HL-60/S4 treated with retinoic acid at 250 ng/mL for 4 days and 3 days (cell line): Measurements from ENCODE around the gene SAMD11.

ENCODE experiments used
- in situ Hi-C: fragments of 300-500 bp; cut with MboI; formaldehyde crosslinking; loops from 2 replicates; pipeline ENCODE4 v1.7.0; 2022; ENCODE audit warnings: low sequenced_read_pairs

SAMD11 gene

GRCh38 chr1:932173-932510, 8.4 kb downstream of the SAMD11 start:
- in situ Hi-C loops = no loop called here

- in situ Hi-C loops = no loop called here
Measured at GRCh38 chr1:932776-933602, 9.3 kb downstream of the SAMD11 start.

DNA sequence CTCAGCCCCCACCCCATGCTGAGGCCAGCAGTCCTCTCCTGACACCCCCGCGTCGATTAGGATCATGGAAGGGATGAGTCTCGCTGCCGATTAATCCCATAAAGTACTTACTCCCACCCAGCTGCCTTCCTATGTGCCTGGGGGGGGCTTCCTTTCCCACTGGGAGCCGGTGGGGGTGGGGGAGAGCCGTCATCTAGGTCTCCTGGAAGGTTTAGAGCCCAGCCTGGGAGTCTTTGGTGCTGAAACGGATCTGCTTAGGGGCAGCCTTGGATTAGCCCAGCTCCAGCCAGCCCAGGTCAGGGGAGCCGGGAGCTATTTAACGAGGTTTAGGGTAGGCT, 9.8 kb downstream of the SAMD11 start:
- in situ Hi-C loops = no loop called here

GRCh38 chr1:934991-935750, 11.4 kb downstream of the SAMD11 start:
- in situ Hi-C loops = no loop called here

DNA sequence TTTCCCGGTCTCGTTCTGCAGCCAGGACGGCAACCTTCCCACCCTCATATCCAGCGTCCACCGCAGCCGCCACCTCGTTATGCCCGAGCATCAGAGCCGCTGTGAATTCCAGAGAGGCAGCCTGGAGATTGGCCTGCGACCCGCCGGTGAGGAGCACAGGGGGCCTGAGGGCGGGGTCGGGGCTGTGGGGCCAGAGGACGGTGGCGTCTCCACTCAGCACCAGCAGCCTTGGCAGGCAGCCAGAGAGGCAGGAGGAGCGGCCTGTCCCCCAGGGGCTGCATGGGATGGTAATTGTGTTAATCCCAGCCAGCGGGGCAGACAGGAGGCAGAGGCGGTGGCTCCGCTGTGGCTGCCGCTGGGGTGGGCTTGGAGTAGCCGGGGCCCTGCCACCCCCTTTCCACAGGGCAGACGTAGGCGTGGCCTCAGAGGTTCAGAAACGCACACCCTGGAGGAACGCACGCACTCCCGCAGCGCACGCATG, 12.1 kb downstream of the SAMD11 start:
- in situ Hi-C loops = no loop called here

DNA sequence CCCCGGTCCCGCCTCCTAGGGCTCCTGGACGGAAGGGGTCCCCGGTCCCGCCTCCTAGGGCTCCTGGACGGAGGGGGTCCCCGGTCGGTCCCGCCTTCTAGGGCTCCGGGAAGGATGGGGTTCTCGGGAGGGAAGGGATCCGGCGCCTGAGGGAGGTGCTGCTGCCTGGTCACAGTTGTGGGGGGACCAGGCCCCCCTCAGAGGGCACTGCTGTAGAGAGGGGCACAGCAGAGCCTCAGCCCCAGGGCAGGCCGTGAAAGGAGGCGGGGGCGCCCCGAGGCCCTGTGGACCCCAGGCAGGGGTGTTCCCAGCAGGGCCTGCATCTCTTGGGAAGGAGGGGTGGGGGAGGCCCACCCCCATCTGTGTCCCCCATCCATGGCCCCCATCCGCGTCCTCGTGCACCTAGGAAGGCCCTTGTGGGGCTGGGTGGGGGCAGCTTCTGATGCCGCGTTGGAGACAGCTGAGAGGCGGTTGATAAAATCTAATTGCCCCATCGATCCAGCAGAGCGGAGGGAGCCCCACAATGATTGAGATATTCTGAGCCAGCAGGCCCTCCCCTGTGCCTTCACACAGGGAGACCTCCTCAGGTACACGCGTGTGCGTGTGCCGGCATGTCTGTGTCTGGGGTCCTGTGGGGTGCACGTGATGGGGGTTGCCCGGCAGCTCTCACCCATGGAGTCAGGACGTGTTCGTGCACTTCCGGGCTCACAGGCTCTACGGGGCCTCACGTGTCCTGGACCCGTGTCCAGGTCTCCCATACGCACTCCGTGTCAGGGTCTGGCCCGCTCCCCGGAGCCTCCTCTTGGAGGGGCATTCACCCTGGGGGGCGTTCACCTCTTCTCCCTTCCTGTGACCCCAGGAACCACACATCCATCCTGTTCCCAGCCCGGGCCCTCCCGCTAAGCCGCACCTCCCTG, 12.9 kb downstream of the SAMD11 start:
- in situ Hi-C loops = no loop called here

- in situ Hi-C loops = no loop called here
Measured at GRCh38 chr1:937521-937920, 13.8 kb downstream of the SAMD11 start.

DNA sequence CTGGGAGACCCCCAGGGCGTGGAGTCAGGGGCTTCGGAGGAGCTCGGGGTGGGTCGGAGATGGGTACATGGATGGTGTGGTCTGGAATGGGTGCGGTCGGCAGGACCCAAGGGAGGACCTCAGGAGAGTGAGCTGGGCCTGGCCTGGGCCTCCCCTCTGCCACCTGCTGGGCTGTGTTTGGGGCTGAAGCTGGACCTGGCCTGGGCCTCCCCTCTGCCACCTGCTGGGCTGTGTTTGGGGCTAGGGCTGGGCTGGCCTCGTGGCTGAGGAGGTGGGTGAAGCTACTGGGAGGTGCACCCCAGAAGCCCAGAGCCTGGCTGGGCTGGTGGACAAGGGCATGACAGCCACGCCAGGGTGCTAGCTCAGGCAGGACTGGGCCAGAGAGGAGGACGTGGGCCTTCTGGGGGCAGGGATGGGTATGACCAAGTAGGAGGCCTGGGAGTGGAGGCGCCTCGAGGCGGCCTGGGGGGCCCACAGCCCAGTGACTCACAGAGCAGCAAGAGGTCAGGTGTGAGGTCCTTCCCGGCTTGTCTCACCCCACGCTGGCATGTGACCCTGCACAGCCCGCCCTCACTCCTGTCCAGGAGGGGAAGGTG, 14.5 kb downstream of the SAMD11 start:
- in situ Hi-C loops = no loop called here

GRCh38 chr1:938711-939489, 15.2 kb downstream of the SAMD11 start:
- in situ Hi-C loops = no loop called here

DNA sequence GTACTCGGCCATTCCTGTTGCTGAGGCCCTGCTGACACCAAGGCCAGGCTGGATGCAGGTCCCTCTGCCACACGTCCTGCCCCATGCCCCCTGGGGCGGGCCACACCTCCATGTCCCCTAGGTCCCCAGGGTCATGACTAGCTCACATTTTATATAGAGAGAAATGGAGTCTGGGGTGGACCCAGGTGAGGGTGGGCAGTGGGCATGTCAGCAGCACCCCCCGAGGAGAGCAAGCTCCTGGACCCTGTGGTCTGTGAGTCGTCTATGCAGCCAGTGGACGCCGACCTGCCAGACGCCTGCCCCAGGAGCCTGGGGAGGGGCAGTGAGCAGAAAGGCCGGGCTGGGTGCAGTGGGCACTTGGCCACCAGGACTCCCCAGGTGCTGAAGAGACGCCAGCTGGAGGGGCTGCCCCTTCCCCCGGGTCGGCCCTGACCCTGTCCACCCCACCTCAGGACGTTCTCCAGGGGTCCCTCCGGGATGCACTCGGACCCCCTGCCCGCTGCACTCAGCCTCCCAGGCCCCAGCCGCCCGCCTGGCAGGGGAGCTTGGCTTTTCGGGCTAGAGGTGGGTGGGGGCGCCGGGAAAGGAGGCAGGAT, 15.9 kb downstream of the SAMD11 start:
- in situ Hi-C loops = no loop called here

- in situ Hi-C loops = no loop called here
Measured at GRCh38 chr1:940107-941014, 16.6 kb downstream of the SAMD11 start.

DNA sequence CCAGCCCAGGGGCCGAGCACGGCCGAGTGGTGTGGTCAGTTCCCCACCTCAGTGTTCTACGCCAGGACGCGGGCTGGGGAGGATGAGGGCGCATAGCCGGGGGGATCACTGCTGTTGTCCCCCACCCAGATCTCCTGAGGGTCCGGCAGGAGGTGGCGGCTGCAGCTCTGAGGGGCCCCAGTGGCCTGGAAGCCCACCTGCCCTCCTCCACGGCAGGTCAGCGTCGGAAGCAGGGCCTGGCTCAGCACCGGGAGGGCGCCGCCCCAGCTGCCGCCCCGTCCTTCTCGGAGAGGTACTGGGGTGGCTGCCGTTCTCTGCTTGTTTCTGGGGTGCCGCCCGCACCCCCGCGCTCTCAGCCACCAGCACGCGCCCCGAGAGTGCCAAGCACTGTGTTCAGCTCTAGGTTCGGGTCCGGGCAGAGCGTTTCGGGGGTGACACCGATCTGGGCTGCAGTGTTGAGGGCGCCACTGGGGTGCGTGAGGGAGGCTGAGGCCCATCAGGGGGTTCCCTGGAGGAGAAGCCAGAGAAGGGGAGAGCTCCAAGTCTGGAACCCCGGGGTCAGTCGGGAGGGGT, 17.4 kb downstream of the SAMD11 start:
- in situ Hi-C loops = no loop called here

DNA sequence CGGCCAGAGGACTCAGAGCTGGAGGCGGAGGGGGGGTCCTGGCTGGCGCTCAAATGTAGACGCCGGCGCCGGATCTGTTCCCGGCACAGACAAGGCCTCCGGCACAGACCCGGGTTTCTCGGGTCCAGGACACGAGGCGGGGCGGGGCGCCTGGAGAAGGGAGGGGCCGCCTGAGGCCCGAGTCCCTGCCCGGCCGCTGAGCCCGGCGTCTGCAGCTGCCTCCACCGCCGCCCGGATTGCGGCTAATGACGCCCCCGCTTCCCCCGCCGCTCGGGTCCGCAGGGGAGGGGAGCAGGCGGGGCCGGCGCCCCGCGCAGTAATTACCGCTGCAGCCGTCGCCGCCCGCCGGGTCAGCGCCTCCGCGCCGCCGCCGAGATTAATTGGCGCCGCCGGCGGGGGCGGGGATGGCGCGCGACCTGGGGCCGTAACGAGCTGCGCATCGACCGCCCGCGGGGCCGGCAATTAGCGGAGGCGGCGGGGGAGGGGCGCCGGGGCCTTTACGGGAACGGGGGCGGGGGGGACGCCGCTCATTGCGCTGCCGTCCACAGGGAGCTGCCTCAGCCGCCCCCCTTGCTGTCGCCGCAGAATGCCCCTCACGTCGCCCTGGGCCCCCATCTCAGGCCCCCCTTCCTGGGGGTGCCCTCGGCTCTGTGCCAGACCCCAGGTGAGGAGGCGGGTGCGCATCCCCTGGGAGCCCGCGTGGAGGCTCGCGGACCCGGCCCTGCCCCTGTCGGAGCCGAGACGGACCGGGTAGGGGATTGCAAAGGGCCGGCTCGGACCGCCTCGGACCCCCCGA, 18.1 kb downstream of the SAMD11 start:
- in situ Hi-C loops = no loop called here

DNA sequence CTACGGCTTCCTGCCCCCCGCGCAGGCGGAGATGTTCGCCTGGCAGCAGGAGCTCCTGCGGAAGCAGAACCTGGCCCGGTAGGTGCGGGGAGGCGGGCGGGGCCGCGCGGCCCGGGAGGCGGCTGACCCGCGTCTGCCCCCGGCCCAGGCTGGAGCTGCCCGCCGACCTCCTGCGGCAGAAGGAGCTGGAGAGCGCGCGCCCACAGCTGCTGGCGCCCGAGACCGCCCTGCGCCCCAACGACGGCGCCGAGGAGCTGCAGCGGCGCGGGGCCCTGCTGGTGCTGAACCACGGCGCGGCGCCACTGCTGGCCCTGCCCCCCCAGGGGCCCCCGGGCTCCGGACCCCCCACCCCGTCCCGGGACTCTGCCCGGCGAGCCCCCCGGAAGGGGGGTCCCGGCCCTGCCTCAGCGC, 18.7 kb downstream of the SAMD11 start:
- in situ Hi-C loops = no loop called here

DNA sequence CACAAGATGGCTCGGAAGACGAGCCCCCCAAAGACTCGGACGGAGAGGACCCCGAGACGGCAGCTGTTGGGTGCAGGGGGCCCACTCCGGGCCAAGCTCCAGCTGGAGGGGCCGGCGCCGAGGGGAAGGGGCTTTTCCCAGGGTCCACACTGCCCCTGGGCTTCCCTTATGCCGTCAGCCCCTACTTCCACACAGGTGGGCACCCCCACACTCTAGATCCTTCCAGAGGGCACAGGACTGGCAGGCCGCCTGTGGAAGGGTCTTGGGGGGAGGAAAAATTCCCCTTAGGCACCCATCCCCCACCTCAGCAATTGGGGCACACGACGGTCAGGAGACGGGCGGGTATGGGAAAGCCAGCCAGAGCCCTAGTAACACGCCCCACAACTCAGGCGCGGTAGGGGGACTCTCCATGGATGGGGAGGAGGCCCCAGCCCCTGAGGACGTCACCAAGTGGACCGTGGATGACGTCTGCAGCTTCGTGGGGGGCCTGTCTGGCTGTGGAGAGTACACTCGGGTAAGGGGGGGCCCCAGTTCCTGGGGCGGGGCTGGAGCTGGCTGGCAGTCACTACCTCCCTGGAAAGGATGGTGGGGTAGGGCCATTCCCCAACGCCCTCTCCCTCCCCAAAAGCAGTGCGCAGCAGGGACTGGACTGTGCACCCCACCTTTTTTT, 19.3 kb downstream of the SAMD11 start:
- in situ Hi-C loops = no loop called here

DNA sequence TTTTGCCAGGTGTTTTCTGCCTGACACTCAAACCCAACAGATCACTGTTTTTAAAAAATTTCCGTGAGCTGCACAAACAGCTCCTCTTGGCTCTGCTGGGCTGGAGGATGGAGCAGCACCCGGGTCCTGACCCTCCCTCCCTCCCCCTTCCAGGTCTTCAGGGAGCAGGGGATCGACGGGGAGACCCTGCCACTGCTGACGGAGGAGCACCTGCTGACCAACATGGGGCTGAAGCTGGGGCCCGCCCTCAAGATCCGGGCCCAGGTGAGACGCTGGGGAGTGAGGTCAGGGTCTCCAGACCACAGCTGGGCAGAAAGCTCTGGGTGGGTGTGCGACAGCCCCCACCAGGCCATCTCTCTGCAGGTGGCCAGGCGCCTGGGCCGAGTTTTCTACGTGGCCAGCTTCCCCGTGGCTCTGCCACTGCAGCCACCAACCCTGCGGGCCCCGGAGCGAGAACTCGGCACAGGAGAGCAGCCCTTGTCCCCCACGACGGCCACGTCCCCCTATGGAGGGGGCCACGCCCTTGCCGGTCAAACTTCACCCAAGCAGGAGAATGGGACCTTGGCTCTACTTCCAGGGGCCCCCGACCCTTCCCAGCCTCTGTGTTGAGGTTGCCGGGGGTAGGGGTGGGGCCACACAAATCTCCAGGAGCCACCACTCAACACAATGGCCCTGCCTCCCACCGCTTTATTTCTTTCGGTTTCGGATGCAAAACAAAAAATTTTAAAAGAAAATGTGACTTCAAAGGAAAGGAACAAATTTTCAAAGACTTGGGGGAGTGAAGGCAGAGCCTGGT, 20.0 kb downstream of the SAMD11 start:
- in situ Hi-C loops = no loop called here
